GM10266 (cell line): ENCODE data around the gene SLC12A7.
"Not testable (repeated sequence)": the region's sequence is repeated elsewhere in the genome, so short reads cannot be mapped to it uniquely, and the experiment has no call there.

Source experiments
- DNase-seq: peaks from one replicate; pipeline ENCODE4 v3.0.0; 2012; ENCODE audit errors: extremely low spot score
- CTCF ChIP-seq: IDR thresholded peaks from 2 replicates; pipeline ENCODE4 v1.5.1; 2012; ENCODE audit warnings: mild to moderate bottlenecking, low read depth; ENCODE audit not compliant: control insufficient read depth, insufficient read depth; ENCODE audit errors: missing control alignments

The SLC12A7 gene

GRCh38 chr5:1061916-1062315 is 49.9 kb downstream of the SLC12A7 start:
- DNase-seq: no peak
- TF ChIP-seq CTCF: no peak

DNA sequence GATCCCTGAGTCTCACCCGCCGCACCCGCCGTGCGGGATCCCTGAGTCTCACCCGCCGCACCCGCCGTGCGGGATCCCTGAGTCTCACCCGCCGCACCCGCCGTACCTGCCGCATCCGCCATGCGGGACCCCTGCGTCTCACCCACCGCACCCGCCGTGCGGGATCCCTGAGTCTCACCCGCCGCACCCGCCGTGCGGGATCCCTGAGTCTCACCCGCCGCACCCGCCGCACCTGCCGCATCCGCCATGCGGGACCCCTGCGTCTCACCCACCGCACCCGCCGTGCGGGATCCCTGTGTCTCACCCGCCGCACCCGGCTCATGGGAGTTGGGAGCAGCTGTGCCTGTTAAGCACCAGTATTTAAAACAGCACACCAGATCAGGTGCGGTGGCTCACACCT is 50.6 kb downstream of the SLC12A7 start:
- DNase-seq: not testable (repeated sequence)

GRCh38 chr5:1060535-1060981 is 51.3 kb downstream of the SLC12A7 start:
- no peak for DNase-seq
- TF ChIP-seq CTCF: no peak

DNA sequence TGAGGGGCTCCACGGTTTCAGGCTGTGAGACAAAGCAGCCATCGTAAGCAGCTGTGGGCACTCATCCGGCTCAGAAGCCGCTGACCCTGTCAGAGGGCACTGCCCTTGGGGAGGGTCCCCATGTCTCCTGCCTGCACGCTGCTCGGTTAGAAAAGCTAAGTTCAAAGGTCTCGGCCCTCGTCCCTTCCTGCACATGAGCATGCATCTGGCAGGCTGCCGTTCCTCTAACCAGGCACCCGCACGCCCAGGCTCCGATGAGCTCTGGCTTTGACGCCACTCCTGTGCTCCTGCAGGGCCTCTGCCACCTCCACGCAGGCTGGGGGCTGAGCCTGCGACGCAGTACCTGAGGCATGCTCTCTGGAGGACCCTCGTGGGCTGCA is 52.0 kb downstream of the SLC12A7 start:
- no peak for DNase-seq
- TF ChIP-seq CTCF: no peak

GRCh38 chr5:1058988-1059883 is 52.6 kb downstream of the SLC12A7 start:
- no peak for DNase-seq

GRCh38 chr5:1058083-1058945 is 53.5 kb downstream of the SLC12A7 start:
- no peak for DNase-seq
- no peak for TF ChIP-seq CTCF

More at GRCh38 chr5:1058988-1059883, 52.6 kb downstream of the SLC12A7 start:
- no peak for TF ChIP-seq CTCF

- no peak for TF ChIP-seq CTCF
- no peak for DNase-seq
Measured at GRCh38 chr5:1057485-1058082, 54.3 kb downstream of the SLC12A7 start.
